H9 (cell line): Measurements from ENCODE around the gene ATL1. TPM values are rescaled to one million over a fixed set of nuclear protein-coding genes. Genes with fewer than 3 reads are reported as not detected.
A peak's percentile ranks its signal among the peaks of the same experiment; 100 is the strongest.

Experiments used
- DNase-seq: peaks from one replicate; pipeline ENCODE4 v3.0.0-alpha.2; 2017
- H2AFZ ChIP-seq: one replicate; pipeline ENCODE4 v1.6.1; 2013; ENCODE audit warnings: mild to moderate bottlenecking, low read length, control low read depth, moderate library complexity
- H2AK5ac ChIP-seq: 2 replicates; pipeline ENCODE4 v1.6.1; 2013; ENCODE audit warnings: low read length, control low read depth, mixed read lengths; ENCODE audit not compliant: insufficient read length
- H2BK120ac ChIP-seq: one replicate; pipeline ENCODE4 v1.6.1; 2013; ENCODE audit warnings: low read depth, mild to moderate bottlenecking, low read length, control low read depth, inconsistent platforms; ENCODE audit not compliant: poor library complexity, severe bottlenecking
- H2BK12ac ChIP-seq: 2 replicates; pipeline ENCODE4 v1.6.1; 2013; ENCODE audit warnings: low read length, control low read depth, mixed read lengths, low read depth; ENCODE audit not compliant: insufficient read length
- H2BK15ac ChIP-seq: 2 replicates; pipeline ENCODE4 v1.6.1; 2013; ENCODE audit warnings: low read depth, low read length, control low read depth
- H2BK20ac ChIP-seq: one replicate; pipeline ENCODE4 v1.6.1; 2013; ENCODE audit warnings: low read depth, mild to moderate bottlenecking, low read length, control low read depth, inconsistent platforms; ENCODE audit not compliant: poor library complexity, severe bottlenecking
- H2BK5ac ChIP-seq: 2 replicates; pipeline ENCODE4 v1.6.1; 2013; ENCODE audit warnings: low read length, control low read depth, mixed read lengths; ENCODE audit not compliant: insufficient read length
- H3K14ac ChIP-seq: 2 replicates; pipeline ENCODE4 v1.6.1; 2013; ENCODE audit warnings: low read length, control low read depth; ENCODE audit not compliant: insufficient read depth
- H3K18ac ChIP-seq: 2 replicates; pipeline ENCODE4 v1.6.1; 2013; ENCODE audit warnings: low read depth, mild to moderate bottlenecking, mixed read lengths, low read length, control low read depth; ENCODE audit not compliant: insufficient read length
- H3K23ac ChIP-seq: 2 replicates; pipeline ENCODE4 v1.6.1; 2013; ENCODE audit warnings: low read length, control low read depth, mixed read lengths, low read depth; ENCODE audit not compliant: insufficient read length
- H3K23me2 ChIP-seq: 2 replicates; pipeline ENCODE4 v1.6.1; 2013; ENCODE audit warnings: low read depth, mild to moderate bottlenecking, mixed read lengths, low read length, control low read depth; ENCODE audit not compliant: insufficient read length, poor library complexity, severe bottlenecking
- H3K27ac ChIP-seq: 2 replicates; pipeline ENCODE4 v1.5.1; 2013; ENCODE audit warnings: low read length, control low read depth, mixed read lengths, low read depth; ENCODE audit not compliant: insufficient read length
- H3K27me3 ChIP-seq: 2 replicates; pipeline ENCODE4 v1.6.1; 2013; ENCODE audit warnings: low read length, control low read depth, inconsistent platforms; ENCODE audit not compliant: insufficient read depth
- H3K4ac ChIP-seq: 2 replicates; pipeline ENCODE4 v1.6.1; 2013; ENCODE audit warnings: low read depth, mild to moderate bottlenecking, control low read depth, inconsistent platforms, low read length, moderate library complexity
- H3K4me1 ChIP-seq: 2 replicates; pipeline ENCODE4 v1.6.1; 2013; ENCODE audit warnings: low read length, control low read depth, inconsistent platforms; ENCODE audit not compliant: insufficient read depth
- H3K4me2 ChIP-seq: 2 replicates; pipeline ENCODE4 v1.6.1; 2013; ENCODE audit warnings: low read length, control low read depth, mixed read lengths; ENCODE audit not compliant: insufficient read length, insufficient read depth
- H3K56ac ChIP-seq: 2 replicates; pipeline ENCODE4 v1.6.1; 2013; ENCODE audit warnings: low read depth, mild to moderate bottlenecking, mixed read lengths, low read length, control low read depth; ENCODE audit not compliant: insufficient read length
- H3K79me1 ChIP-seq: 2 replicates; pipeline ENCODE4 v1.6.1; 2013; ENCODE audit warnings: low read depth, mild to moderate bottlenecking, moderate library complexity, low read length, control low read depth, inconsistent platforms; ENCODE audit not compliant: insufficient read depth, poor library complexity, severe bottlenecking
- H3K79me2 ChIP-seq: 2 replicates; pipeline ENCODE4 v1.6.1; 2013; ENCODE audit warnings: low read length, control low read depth, inconsistent platforms; ENCODE audit not compliant: insufficient read depth
- H3K9ac ChIP-seq: 2 replicates; pipeline ENCODE4 v1.6.1; 2013; ENCODE audit warnings: low read length, control low read depth, mixed read lengths; ENCODE audit not compliant: insufficient read length; ENCODE audit errors: extremely low read depth
- H3K9me3 ChIP-seq: one replicate; pipeline ENCODE4 v1.6.1; 2013; ENCODE audit warnings: low read depth, low read length, inconsistent platforms; ENCODE audit not compliant: control insufficient read depth
- H3T11ph ChIP-seq: one replicate; pipeline ENCODE4 v1.6.1; 2013; ENCODE audit warnings: mild to moderate bottlenecking, low read length, control low read depth, inconsistent platforms
- H4K20me1 ChIP-seq: one replicate; pipeline ENCODE4 v1.6.1; 2013; ENCODE audit not compliant: control insufficient read depth, insufficient read length, insufficient read depth
- H4K5ac ChIP-seq: 2 replicates; pipeline ENCODE4 v1.6.1; 2013; ENCODE audit warnings: low read depth, mild to moderate bottlenecking, mixed read lengths, low read length, control low read depth; ENCODE audit not compliant: insufficient read length
- H4K8ac ChIP-seq: replicated peaks from 2 replicates; pipeline ENCODE4 v1.6.1; 2013; ENCODE audit warnings: low read length, control low read depth, mixed read lengths, low read depth; ENCODE audit not compliant: insufficient read length
- H4K91ac ChIP-seq: 2 replicates; pipeline ENCODE4 v1.6.1; 2013; ENCODE audit warnings: low read depth, mild to moderate bottlenecking, moderate library complexity, mixed read lengths, low read length, control low read depth; ENCODE audit not compliant: insufficient read length
- H3K27ac Mint-ChIP-seq, 3 experiments: 2 replicates in 2 of 3; 3 replicates in 1 of 3; pipeline ENCODE4 v1.8.0; 2020 to 2021; ENCODE audit warnings: mixed read lengths in 3 of 3, mild to moderate bottlenecking in 1 of 3, moderate library complexity in 1 of 3
- H3K27me3 Mint-ChIP-seq: 2 replicates; pipeline ENCODE4 v1.8.0; 2021; ENCODE audit warnings: low read depth, mild to moderate bottlenecking, moderate library complexity, mixed read lengths
- H3K36me3 Mint-ChIP-seq, 3 experiments: 2 replicates in 2 of 3; 3 replicates in 1 of 3; pipeline ENCODE4 v1.8.0; 2020 to 2021; ENCODE audit warnings: low read depth in 3 of 3, mixed read lengths in 3 of 3; ENCODE audit not compliant: insufficient read depth in 1 of 3
- H3K4me1 Mint-ChIP-seq, 2 experiments: 2 replicates each; pipeline ENCODE4 v1.8.0; 2020; ENCODE audit warnings: mixed read lengths in 2 of 2
- H3K4me3 Mint-ChIP-seq, 2 experiments: 2 replicates in 1 of 2; 3 replicates in 1 of 2; pipeline ENCODE4 v1.8.0; 2020 to 2021; ENCODE audit warnings: mild to moderate bottlenecking in 2 of 2, mixed read lengths in 2 of 2, moderate library complexity in 1 of 2
- H3K9me3 Mint-ChIP-seq, 2 experiments: 2 replicates in 1 of 2; 3 replicates in 1 of 2; pipeline ENCODE4 v1.8.0; 2020; ENCODE audit warnings: mild to moderate bottlenecking in 2 of 2, mixed read lengths in 2 of 2, moderate library complexity in 1 of 2
- CTCF ChIP-seq: fragments of 200-600 bp; sonication (generic); conservative IDR thresholded peaks from 3 replicates; pipeline ENCODE4 v1.8.0; 2021; ENCODE audit warnings: antibody characterized with exemption, mild to moderate bottlenecking
- WGBS: extraction: QIAGEN DNeasy Blood & Tissue Kit; methylation state at CpG from one replicate; pipeline ENCODE4 v1.1.7; 2013; ENCODE audit warnings: missing lambda C conversion rate, low lambda C conversion rate, mixed read lengths; ENCODE audit not compliant: insufficient read length; ENCODE audit errors: extremely low coverage; 5-methylcytosine and 5-hydroxymethylcytosine counted together
- total RNA-seq: library from RNA; stranded (reverse); gene quantifications from 2 replicates; pipeline ENCODE4 v1.2.1, GENCODE V29; 2021

ATL1 gene
- total RNA-seq, 1 experiment from 2014 or later: 3.0 TPM

GRCh38 chr14:50676814-50677516, 117.0 kb downstream of the ATL1 start:
- Mint-ChIP-seq H3K4me3 (no peak overlapping the region), H3K27me3 (no peaks in the 10 kb centered on the region), H3K27ac (no peak overlapping the region), H3K4me1 (peaks cover 8% of the 10 kb centered on the region in 2 experiments), H3K36me3 (no peaks in the 10 kb centered on the region), H3K9me3 (no peaks in the 10 kb centered on the region)
- DNase-seq: no peak
- H3K79me2 ChIP-seq: no peaks in the 10 kb centered on the region
- no peak overlapping the region for H3K27ac ChIP-seq
- H4K5ac ChIP-seq: no peak overlapping the region
- H3K14ac ChIP-seq: no peak overlapping the region
- H2BK20ac ChIP-seq: no peak overlapping the region
- no peaks in the 10 kb centered on the region for H3K27me3 ChIP-seq
- no peak overlapping the region for H4K8ac ChIP-seq
- no peak overlapping the region for H2BK120ac ChIP-seq
- no peak overlapping the region for H2BK5ac ChIP-seq
- no peaks in the 10 kb centered on the region for H3K4me1 ChIP-seq
- no peak overlapping the region for H4K91ac ChIP-seq
- no peaks in the 10 kb centered on the region for H3K23me2 ChIP-seq
- H3K9me3 ChIP-seq: no peaks in the 10 kb centered on the region
- H2AK5ac ChIP-seq: no peak overlapping the region
- no peak overlapping the region for H2BK15ac ChIP-seq
- H3T11ph ChIP-seq: no peak overlapping the region
- H3K79me1 ChIP-seq: no peaks in the 10 kb centered on the region
- peak overlapping the region; percentile 85 for H2AFZ ChIP-seq
- H3K4ac ChIP-seq: no peak overlapping the region
- no peak overlapping the region for H3K23ac ChIP-seq
- TF ChIP-seq CTCF: no peak
- H3K56ac ChIP-seq: no peak overlapping the region
- no CpG with 5 or more reads among the region's 7 CpGs for WGBS
- H2BK12ac ChIP-seq: no peak overlapping the region
- no peak overlapping the region for H3K4me2 ChIP-seq
- no peaks in the 10 kb centered on the region for H4K20me1 ChIP-seq
- H3K18ac ChIP-seq: no peak overlapping the region
- no peak overlapping the region for H3K9ac ChIP-seq
